ENCODE results near the gene CNGA1.

DNA sequence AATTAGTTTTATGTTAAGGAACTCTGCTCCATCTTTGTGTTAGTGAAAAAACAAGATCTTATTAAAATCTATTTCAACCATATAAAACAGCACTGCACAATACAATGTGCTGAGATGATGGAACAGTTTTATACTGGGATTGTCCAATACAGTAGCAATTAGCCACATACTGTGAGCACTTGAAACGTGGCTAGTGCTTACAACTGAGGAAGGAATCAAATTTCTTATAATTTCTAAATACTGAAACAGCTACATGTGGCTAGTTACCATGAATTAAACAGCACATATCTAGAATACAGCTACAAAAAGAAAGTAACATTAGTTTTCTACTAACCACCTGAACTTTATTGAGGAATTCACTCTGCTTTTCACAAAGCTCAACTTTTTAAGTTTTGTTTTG lies 116.8 kb downstream of the CNGA1 start:
- TF ChIP-seq POLR2A (IDR thresholded peaks at IDR 0.05), result no peak
- TF ChIP-seq, protein P1, sequence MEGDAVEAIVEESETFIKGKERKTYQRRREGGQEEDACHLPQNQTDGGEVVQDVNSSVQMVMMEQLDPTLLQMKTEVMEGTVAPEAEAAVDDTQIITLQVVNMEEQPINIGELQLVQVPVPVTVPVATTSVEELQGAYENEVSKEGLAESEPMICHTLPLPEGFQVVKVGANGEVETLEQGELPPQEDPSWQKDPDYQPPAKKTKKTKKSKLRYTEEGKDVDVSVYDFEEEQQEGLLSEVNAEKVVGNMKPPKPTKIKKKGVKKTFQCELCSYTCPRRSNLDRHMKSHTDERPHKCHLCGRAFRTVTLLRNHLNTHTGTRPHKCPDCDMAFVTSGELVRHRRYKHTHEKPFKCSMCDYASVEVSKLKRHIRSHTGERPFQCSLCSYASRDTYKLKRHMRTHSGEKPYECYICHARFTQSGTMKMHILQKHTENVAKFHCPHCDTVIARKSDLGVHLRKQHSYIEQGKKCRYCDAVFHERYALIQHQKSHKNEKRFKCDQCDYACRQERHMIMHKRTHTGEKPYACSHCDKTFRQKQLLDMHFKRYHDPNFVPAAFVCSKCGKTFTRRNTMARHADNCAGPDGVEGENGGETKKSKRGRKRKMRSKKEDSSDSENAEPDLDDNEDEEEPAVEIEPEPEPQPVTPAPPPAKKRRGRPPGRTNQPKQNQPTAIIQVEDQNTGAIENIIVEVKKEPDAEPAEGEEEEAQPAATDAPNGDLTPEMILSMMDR (IDR thresholded peaks at IDR 0.05), result no peak

Data from testis (tissue), 2 donors.